Stimulated activated CD8-positive, alpha-beta memory T cell treated with anti-CD3 and anti-CD28 coated beads, Interleukin-15, amount 100 ng/mL, for 24 hours (primary cell): ENCODE measurements around the gene ADCYAP1R1.

Experiments
- DNase-seq: peaks from one replicate; pipeline ENCODE4 v3.0.0-alpha.2; 2020; ENCODE audit warnings: low read depth

Gene ADCYAP1R1

DNA sequence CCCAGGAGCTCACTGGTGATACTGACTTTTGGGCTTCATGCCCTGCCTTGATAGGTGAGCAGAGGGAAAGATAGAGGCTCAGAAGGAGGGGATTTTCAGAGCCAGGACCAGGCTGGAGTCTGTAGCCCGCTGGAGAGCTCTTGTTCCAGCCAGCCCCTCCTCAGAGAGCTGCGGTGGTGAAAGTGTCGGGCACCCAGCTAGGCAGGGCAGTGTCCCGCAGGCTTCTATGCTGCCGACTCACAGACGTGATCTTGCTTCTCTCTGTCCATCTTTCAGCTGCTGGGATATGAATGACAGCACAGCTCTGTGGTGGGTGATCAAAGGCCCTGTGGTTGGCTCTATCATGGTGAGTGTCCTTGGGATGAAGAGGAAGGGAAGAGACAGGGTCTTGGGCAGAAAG lies 35.2 kb downstream of the ADCYAP1R1 start:
- DNase-seq, result no peak

DNA sequence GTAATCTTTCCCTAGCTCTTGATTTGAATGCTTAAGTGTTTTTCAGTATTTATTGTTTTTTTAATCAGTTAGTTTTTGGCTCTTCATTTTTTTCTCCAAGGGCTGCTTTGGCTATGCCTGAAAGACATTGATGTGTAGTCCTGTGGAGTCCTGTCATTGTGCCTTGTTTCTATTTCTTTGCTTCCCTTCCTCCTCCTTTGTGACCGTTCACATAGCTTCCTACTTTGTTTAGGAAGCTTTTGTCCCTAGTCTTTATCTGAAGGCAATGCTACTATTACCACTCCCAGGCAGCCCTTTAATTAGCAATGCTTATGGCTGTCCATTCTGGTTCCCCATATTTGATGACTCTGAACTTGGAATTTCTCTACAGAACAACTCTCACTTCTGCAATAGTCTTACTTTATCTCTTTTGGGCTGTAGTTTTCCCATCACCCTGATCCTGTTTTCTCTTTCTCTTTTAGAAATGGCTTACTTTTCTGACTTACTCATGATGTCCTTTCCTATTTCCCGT lies 39.9 kb downstream of the ADCYAP1R1 start:
- no peak for DNase-seq

DNA sequence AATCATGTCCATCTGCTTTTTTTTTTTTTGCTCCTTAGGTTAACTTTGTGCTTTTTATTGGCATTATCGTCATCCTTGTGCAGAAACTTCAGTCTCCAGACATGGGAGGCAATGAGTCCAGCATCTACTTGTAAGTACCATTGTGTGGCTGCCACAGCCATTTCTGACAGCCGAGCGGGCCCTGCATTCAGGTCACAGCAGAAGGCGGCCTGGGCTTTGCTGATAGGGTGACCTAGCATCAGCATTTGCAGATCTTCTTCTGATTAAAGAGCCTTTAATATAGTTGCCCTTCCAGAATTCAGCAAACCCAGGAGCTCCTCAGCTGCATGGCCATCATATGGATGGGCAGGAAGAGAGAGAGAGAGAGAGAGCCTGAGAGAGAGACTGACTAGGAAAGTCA lies 40.5 kb downstream of the ADCYAP1R1 start:
- no peak for DNase-seq

DNA sequence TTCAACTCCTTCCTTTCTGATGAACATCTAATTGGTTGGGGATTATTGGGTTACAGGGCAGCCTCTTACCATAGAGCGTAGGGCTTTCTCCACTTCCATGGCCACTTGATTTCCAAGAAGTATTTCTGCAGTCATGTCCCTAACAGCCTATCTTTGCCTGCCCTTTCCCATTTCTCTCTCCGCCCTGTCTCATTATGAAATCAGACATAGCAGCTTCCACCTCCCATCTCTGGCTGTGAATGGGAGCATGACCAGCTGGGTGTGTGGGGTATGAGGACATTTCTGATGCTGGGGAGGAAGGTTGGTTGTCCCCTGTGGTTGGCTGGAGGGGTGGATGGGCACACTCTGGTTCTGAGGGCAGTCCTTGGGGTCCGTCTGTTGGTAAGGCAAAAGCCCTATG lies 41.2 kb downstream of the ADCYAP1R1 start:
- DNase-seq, result no peak

DNA sequence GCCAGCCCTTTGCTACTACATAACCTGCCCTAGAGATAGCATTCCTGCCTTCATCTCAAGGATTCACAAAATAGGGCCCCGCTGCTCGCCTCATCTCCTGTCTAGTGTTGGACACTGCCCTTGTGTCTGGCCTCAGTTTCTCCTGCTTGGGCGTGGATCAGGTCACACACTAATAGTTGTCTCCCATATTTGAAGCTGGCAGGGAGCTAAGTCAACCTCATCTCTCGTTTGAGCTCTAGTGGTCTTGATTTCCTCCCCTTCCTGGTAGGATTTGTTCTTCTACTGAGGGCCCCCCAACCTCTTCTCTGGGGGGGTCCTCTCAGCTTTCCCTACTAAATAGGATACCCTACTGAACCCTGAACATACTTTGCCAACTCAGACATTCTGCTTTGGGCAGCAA lies 42.2 kb downstream of the ADCYAP1R1 start:
- DNase-seq, result no peak

DNA sequence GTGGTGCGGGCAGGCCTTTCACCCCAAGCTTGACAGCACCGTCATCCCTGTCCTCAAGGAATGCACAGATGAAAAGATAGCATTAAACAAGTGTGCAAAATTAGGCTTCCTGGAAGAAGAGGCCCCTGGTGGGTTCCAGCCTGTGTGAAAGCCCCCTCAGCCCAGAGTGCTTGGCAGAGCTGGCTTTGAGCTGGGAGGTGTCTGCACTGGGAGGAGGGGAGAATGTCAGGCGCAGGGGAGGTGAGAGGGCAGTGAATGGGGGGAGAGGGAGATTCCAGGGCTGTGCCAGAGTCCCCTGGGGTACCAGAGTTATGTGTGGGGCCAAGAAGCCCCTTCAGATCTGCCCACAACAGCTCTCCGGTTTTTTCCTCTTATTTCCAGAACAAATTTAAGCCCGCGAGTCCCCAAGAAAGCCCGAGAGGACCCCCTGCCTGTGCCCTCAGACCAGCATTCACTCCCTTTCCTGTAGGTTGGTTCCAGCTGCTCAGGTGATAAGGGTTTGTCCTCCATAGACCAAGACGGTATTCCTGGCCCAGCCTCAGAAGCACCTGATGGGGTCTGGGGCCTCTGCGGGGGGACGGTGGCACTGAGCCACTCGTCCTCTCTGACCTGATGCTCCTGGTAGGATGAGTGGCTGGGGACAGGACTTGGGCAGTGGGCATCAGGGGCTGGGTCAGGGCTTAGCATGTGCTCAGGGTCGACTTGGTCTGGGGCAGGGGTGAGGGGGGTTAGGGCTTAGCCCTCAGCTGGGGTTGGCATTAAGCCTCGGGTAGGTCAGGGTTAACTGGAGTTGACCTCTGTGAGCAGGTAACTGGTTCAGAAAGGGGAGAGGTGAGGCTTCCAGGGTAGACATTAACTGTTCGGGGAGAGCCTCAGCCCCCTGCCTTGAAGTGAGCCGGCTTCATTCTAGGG lies 43.4 kb downstream of the ADCYAP1R1 start:
- DNase-seq, result no peak

DNA sequence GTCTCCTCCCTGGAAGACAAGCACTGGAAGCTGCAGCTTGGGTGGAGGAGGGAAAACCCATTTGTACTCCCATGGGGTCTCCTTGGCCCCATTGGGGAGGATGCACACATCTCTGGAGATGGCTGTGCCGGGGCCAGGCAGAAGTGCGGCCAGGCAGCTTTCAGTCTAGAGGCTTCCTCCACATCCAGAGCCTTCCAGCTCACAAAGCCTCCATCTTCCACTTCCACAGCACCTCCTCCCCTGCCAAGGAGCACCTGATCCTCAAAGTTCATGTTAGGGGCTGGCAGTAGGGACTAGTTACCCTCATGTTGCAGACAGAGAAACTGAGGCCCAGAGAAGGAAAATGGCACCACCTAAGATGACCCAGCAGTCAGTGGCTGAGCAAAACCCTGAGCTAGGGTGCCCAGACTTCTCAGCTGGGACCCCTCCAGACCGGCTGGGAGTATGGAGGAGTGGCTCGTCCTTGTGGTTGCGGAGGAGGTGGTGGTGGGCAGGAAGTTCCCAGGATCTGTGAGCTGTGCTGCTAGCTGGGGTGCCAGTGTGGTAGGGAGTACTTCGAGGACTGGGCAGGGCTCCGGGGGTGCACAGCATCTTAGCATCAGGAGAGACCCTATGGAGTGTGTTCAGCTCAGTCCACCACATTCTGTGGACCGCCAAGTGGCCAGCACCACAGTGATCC lies 44.2 kb downstream of the ADCYAP1R1 start:
- no peak for DNase-seq

DNA sequence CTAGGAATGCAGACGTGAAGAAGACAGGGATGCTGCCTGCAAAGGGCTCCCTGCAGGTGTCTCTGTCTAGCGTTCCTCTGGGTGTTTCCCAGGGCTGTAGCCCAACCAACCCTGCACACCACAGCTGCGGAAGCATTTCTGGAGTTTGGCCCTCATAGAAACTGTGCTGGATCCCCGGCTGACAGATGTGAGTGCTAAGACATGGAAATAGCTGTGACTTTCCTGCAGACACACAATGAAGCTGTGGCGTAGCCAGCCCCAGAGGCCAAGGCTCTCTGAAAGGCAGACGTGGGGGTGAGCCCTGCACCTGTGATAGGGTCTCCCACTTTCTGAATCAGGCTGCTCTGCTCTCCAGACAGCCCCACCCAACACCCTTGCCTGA lies 44.8 kb downstream of the ADCYAP1R1 start:
- DNase-seq, result no peak

DNA sequence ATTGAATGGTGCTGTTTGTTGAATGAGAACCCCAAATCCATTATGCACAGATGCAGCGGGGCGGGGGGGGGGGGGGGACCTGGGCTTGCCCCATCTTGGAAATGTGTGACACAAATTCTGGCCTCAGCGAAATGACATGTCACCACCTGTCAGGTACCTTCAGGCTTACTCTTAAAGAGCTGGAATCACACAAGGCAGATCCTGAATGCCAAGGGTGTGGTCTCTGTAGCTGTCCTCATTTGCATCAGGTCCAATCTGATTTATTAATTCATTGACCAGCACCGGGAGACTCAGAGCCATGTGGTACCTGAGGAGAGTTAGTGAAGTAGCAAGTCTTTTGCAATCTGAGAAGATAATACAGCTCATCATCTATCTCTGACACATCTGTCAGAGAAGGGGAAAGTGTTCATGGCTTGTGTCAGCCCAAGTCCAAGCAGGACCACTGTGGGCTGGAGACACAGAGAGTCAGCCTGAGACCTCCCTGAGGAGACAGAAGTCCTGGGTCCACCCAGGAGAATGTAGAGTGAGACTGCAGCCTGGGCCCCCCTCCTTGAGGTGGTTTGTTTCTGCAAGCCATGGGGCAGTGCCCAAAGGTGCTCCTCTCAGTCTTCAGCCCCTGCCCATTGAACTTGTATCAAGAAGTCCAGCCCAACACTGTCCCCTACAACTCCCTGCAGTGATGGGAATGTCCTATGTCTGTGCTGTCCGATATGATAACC lies 46.7 kb downstream of the ADCYAP1R1 start:
- no peak for DNase-seq

DNA sequence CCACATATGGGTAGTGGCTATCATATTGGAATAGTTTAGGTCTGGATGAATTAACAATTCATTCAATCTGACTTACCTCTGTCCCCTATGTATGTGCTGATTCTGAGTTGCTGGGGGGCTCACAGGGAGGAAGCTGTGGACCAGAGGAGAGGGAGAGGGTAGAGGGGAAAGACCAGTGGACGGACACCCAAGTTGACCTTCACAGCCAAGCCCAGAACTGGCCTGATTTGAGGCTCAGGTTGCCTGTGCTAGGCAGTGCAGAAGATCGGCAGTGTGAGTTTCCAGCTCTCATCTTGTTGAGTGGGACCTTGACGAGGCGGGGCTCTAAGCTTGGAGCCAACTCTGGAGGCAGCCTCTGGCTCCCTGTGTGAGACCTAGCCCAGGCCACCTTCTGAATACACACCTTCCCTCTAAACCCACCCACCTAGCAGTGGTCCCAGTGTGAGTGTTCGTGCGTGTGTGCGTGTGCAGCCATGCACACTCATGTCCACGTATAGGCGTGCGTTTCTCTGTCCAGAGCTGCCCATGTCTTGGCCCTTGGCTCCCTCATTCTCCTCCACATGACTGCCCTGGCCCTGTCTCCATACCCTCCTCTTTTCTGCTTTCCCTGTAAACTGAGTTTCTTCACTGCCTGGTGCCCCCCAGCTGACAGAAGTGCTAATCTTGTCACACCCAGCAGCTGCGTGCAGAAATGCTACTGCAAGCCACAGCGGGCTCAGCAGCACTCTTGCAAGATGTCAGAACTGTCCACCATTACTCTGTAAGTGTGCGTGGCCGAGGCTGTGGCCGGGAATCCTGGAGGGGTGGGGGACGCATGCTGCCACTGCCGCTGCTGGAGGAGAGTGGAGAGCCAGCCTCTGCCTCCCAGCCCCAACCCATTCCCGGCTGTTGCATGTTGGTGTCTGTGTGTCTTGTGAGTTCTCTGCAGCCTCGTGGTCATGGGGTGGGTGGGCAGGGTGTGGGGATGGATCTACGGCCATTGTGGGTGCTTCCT lies 47.6 kb downstream of the ADCYAP1R1 start:
- no peak for DNase-seq

DNA sequence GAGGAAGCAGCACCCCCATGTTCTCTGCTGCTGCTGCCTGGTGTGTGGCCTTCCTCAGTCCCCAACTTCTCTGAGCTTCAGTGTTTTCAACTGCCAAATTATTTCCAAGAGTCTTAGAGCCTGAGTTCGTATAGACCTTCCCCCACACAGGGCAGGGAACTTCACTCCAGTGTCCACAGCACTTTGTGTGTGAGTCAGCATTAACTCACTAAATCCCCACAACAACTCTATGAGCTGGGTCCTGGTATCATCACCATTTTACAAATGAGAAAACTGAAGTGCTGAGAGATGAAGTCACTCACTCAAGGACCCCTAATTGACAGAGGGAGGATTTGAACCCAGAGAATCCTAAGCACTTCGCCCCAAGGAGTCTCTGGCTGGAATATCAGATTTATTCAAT lies 48.3 kb downstream of the ADCYAP1R1 start:
- no peak for DNase-seq

DNA sequence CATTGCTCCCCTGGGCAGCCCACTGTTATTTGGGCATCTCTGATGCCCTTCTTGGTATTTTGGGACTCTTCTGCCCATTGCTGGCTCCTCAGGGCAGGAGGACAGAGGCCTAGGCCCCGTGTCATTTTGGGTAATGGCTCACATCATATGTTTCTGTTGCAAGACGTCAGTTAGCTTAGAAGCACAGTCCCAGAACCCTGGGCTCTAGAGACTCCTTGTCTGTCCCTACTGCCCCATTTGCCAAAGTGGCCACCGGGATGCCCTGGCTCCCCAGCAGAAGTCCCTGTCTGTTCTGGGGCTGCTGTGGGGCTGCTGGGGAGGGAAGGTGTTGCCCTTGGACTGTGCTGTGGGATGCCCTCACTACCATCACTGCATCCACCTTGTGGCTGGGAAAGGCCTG lies 48.8 kb downstream of the ADCYAP1R1 start:
- DNase-seq, result no peak

DNA sequence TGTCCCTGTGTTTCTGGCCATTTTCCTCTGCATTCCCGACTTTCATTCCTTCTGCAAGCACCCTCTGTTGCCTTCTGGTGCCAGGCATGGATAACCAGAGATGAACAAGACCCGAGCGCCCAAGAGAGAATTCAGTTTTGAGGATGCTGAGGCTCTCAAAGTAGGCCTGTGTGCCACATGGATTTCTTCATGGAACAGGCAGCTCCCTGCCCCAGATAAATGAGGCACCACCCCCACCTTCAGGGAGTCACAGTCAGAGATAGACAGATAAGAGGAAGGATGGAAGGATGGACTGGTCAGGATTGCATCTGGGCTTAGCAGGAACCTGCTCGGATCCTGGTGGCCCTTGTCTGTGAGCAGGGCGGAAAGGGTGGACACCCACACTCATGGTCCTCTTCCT lies 49.4 kb downstream of the ADCYAP1R1 start:
- DNase-seq, result no peak

DNA sequence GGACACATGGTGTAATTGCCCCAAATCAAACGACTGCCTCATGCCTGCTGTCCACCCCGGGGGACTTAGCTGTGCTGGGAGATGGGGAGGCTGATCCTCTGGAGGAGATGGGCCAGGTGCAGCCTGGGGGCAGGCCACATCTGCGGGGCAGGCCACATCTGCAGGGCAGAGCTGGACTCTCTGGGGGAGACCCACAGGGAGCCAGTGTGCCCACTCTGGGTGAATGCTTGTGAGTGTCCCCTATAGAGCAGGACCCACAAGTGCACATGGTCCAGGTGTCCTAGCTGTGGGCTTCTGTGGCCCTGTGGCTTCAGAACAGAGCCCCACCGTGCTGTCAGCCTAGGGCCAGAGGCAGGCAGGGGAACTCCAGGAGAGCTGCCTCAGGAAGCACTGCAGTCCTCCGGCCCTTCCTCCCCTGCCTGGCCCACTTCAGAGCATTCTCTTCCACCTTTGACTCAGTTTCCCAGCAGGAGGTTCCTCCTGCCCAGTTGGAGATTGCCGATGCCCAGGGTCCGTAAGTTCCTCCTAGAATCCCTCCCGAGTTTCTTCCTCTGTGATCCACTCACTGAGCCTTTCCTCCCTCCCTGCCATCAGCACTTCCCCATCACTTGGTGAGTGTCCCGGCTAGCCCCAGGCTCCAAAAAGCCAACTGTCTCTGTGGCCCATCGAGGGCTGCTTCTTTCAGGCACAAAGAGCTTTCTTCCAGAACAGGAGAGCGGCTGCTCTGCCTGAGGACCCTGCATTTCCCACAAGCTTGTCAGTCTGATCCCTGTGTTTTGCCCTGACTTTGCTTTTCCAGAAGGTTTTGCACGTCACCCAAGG lies 50.3 kb downstream of the ADCYAP1R1 start:
- no peak for DNase-seq

DNA sequence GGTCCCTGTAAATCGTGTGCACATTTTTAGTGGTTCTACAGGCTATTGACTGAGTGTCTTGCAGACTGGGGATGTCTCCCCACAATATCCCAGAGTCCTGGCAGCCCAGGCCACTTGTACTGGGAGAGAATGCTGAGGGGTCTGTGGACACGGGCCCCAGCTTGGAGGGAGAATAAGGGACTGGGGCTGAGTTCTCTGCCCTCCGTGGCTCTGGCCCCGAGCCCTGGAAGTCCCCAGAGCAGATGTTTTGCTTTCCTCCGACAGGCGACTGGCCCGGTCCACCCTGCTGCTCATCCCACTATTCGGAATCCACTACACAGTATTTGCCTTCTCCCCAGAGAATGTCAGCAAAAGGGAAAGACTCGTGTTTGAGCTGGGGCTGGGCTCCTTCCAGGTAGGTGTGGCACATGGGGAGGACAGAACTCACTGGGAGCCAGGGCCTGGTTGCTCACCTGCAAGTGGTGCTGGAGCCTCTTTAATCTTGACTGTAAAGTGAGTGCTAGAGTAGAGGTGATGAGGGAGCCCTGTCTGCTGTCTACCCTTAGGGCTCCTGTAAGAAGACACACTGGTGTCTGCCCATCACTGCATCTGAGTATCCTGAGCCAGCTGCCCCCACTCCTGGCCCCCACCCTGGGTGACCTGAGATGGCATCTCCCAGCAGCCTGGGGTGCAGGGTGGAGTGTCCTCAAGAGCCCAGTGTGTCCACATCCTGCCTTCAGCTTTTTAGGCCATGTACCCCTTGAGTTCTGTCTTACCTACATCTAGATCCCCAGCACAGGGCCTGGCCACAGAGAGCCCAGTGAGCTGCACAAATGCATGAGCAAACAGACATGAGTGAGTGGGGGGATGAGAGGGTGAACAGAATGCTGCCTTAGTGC lies 51.1 kb downstream of the ADCYAP1R1 start:
- DNase-seq, result no peak

DNA sequence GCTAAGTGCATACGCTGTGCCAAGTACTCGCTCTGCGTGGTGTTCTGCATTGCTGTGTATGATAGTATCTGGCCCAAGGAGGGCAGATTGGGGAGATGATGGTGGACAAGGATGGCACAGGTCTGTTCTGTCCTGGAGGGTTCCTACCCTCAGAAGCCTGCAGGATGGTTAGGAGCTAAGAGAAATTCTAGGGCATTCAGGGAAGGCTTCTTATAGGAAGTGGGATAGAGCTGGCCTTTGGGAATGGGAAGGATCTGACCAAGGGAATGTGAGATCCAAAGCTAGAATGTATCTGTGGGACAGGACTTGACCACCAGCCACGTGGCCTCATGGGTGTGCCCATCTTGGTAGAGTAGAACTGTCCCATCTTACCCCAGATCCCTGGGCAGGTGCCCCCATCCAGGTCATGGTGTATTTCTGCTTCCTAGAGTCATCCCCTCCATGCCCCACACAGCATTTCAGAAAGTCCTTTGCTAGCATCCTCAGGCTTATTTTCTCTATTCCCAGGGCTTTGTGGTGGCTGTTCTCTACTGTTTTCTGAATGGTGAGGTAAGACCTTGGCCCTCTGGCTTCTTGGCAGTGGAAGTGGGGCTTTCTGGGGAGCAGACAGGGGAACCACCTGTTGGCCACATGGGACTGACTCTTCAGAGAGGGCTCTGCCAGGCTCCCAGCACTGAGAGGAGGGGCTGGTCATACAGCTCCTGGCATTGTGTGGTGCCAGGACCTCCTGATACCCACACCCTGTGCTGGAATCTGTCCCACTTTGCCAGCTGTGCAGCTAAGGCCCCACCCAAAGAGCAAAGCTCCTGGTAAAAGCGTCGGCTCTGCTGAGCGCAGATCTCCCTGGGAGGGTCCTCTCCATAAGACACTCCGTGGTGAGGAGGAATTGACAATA lies 52.5 kb downstream of the ADCYAP1R1 start:
- DNase-seq, result no peak

DNA sequence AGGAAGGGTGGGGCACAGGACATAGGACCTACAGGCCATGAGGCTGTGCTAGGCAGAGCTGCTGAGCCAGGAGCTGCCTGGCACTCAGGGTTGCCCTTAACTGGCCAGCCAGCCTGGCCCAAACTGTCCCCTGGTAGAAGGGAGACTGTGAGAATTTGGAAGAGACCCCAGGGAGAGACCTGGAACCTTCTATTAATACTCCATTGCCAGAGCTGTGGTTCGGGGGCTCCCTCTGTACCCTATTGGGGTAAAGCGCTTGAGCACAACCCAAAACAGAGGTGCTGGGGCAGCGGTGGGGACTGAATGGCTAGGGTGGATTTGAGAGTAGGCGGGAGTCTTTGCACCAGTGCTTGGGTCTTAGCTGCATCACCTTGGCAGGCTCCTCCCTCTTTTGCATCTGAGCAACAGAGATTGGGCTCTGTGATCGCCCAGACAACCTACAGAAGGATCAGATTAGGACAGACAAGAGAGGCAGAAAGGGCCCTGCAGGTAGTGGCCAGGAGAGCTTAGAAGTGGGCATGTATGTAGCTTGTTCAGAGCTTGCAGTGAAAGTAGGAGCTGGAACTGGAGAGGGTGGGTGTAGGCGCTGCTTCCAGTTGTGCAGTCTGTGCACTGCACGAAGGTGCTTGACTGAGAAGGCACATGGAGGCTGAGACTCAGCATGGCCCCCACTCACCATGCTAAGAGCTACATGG lies 53.3 kb downstream of the ADCYAP1R1 start:
- no peak for DNase-seq
